Testis (tissue), 3 donors: ENCODE results near the gene BTN3A1. TPM values are rescaled to one million over a fixed set of nuclear protein-coding genes. Genes with fewer than 3 reads are reported as not detected.

Experiments
- DNase-seq: peaks from one replicate; pipeline ENCODE4 v3.0.0-alpha.2; 2019
- H3K27ac ChIP-seq, 2 donors: fragments of 200-600 bp; sonication (generic); one replicate each; pipeline ENCODE4 v1.5.1; 2019
- H3K27me3 ChIP-seq: fragments of 200-600 bp; sonication (generic); one replicate; pipeline ENCODE4 v1.5.1; 2019
- H3K36me3 ChIP-seq: fragments of 200-600 bp; sonication (generic); one replicate; pipeline ENCODE4 v1.5.1; 2017; ENCODE audit warnings: low read depth; ENCODE audit errors: missing control alignments
- H3K4me1 ChIP-seq: fragments of 200-600 bp; sonication (generic); one replicate; pipeline ENCODE4 v1.5.1; 2019
- H3K4me3 ChIP-seq, 2 donors: fragments of 200-600 bp; sonication (generic); one replicate each; pipeline ENCODE4 v1.5.1; 2017 to 2019
- H3K9me3 ChIP-seq: fragments of 200-600 bp; sonication (generic); one replicate; pipeline ENCODE4 v1.5.1; 2017
- CTCF ChIP-seq, 3 experiments: fragments of 450-650 bp in 2 of 3; fragments of 200-600 bp in 1 of 3; sonication (generic) in 1 of 3; IDR thresholded peaks; one replicate each; pipeline ENCODE4 v1.5.1; 2016 to 2019; ENCODE audit warnings: antibody characterized with exemption in 3 of 3, mild to moderate bottlenecking in 2 of 3, moderate library complexity in 1 of 3
- POLR2A ChIP-seq: fragments of 450-650 bp; IDR thresholded peaks from one replicate; pipeline ENCODE4 v1.6.1; 2017; ENCODE audit warnings: antibody characterized with exemption, mild to moderate bottlenecking, moderate library complexity
- WGBS, 2 donors: methylation state at CpG; one replicate each; pipeline ENCODE4 v1.1.5; 2018; 5-methylcytosine and 5-hydroxymethylcytosine counted together
- intact Hi-C: fragments of 100-400 bp; cut with DNase I; formaldehyde crosslinking; loops from one replicate; pipeline ENCODE4 v1.15.1; 2023; ENCODE audit warnings: low total_unique reads
- polyA plus RNA-seq: library from polyadenylated mRNA; stranded (reverse); fragments of 350-450 nt; fragmentation: Illumina TruSeq; extraction: RNeasy Lipid Tissue Mini Kit (QIAGEN cat#74804); gene quantifications from one replicate; pipeline ENCODE4 v1.2.3, GENCODE V29; 2014; ENCODE audit warnings: low read depth, low replicate concordance; ENCODE audit not compliant: insufficient read depth
- total RNA-seq, 2 donors: library from RNA; depleted of rRNA; stranded (reverse); fragments of >200 nt; gene quantifications; one replicate each; pipeline ENCODE4 v1.2.3, GENCODE V29; 2016

The BTN3A1 gene
- total and polyA plus RNA-seq, 3 donors from 2014 or later = 10.6 to 15.9 (median 14.7) TPM

GRCh38 chr6:26440977-26441358, 38.9 kb downstream of the BTN3A1 start:
- Histone ChIP-seq H3K4me1 (no peaks in the 10 kb centered on the region), H3K27me3 (no peaks in the 10 kb centered on the region), H3K9me3 (no peaks in the 10 kb centered on the region), H3K36me3 (no peaks in the 10 kb centered on the region), H3K27ac (peak overlapping the region; percentile 59 to 87), H3K4me3 (peak overlapping the region; percentile 47 to 51)
- 49 to 57% methylated on average over 2 of the region's 2 CpGs for WGBS, 2 donors
- intact Hi-C loops = no loop called here
- no peak for TF ChIP-seq CTCF (IDR thresholded peaks at IDR 0.05)
- TF ChIP-seq POLR2A = no peak
- DNase-seq = no peak

GRCh38 chr6:26441977-26442376, 39.9 kb downstream of the BTN3A1 start:
- no peaks in the 10 kb centered on the region for H3K9me3 ChIP-seq
- no peak for TF ChIP-seq POLR2A
- no peak for TF ChIP-seq CTCF (IDR thresholded peaks at IDR 0.05)
- H3K27ac ChIP-seq = no peak overlapping the region
- no peaks in the 10 kb centered on the region for H3K27me3 ChIP-seq
- WGBS, 2 donors = 69 to 72% methylated on average over 5 of the region's 5 CpGs
- no peaks in the 10 kb centered on the region for H3K36me3 ChIP-seq
- no peak overlapping the region for H3K4me3 ChIP-seq
- no peak for DNase-seq
- no peaks in the 10 kb centered on the region for H3K4me1 ChIP-seq
- intact Hi-C loops = no loop called here

- Histone ChIP-seq H3K4me1 (no peaks in the 10 kb centered on the region), H3K4me3 (no peak overlapping the region), H3K27ac (no peak overlapping the region), H3K27me3 (no peaks in the 10 kb centered on the region), H3K9me3 (no peaks in the 10 kb centered on the region), H3K36me3 (no peaks in the 10 kb centered on the region)
- intact Hi-C loops = no loop called here
- WGBS, 2 donors = 77 to 93% methylated on average over 3 to 5 of the region's 5 CpGs
- no peak for DNase-seq
- no peak for TF ChIP-seq CTCF (IDR thresholded peaks at IDR 0.05)
- no peak for TF ChIP-seq POLR2A
Measured at GRCh38 chr6:26445934-26446667, 44.0 kb downstream of the BTN3A1 start.

GRCh38 chr6:26447257-26447656, 45.2 kb downstream of the BTN3A1 start:
- Histone ChIP-seq H3K27ac (no peak overlapping the region), H3K4me3 (no peak overlapping the region), H3K4me1 (no peaks in the 10 kb centered on the region), H3K9me3 (no peaks in the 10 kb centered on the region), H3K27me3 (no peaks in the 10 kb centered on the region), H3K36me3 (no peaks in the 10 kb centered on the region)
- no peak for TF ChIP-seq CTCF (IDR thresholded peaks at IDR 0.05)
- TF ChIP-seq POLR2A = no peak
- intact Hi-C loops = no loop called here
- DNase-seq = no peak
- 89 to 96% methylated on average over 5 of the region's 5 CpGs for WGBS, 2 donors

- H3K36me3 ChIP-seq = no peaks in the 10 kb centered on the region
- WGBS, 2 donors = 93 to 96% methylated on average over 3 of the region's 3 CpGs
- TF ChIP-seq CTCF (IDR thresholded peaks at IDR 0.05) (no peak), POLR2A (no peak)
Measured at GRCh38 chr6:26450240-26450639, 48.2 kb downstream of the BTN3A1 start.

More at GRCh38 chr6:26450240-26450639, 48.2 kb downstream of the BTN3A1 start:
- Histone ChIP-seq H3K9me3 (no peaks in the 10 kb centered on the region), H3K27me3 (no peaks in the 10 kb centered on the region), H3K4me1 (no peaks in the 10 kb centered on the region), H3K4me3 (no peak overlapping the region), H3K27ac (no peak overlapping the region)
- no peak for DNase-seq
- intact Hi-C loops = no loop called here
